Measurements from ENCODE around the gene SGPP1. TPM values are rescaled to one million over a fixed set of nuclear protein-coding genes. Genes with fewer than 3 reads are reported as not detected.
"Not testable (repeated sequence)": the region's sequence is repeated elsewhere in the genome, so short reads cannot be mapped to it uniquely, and the experiment has no call there.

The SGPP1 gene
- total RNA-seq, 2 experiments from 2014 or later, result 18.2 to 19.9 TPM

GRCh38 chr14:63725786-63726460, 1.9 kb downstream of the SGPP1 start:
- Mint-ChIP-seq H3K36me3 (ENCODE audit: low read depth) (peaks cover 9% of the 10 kb centered on the region), H3K4me1 (ENCODE audit: low read depth) (peaks cover 32% of the 10 kb centered on the region), H3K27ac (no peak overlapping the region), H3K27me3 (ENCODE audit: low read depth) (peaks cover 4% of the 10 kb centered on the region), H3K4me3 (peak overlapping the region; percentile 97), H3K9me3 (ENCODE audit: insufficient read depth) (no peaks in the 10 kb centered on the region)
- ATAC-seq, result no peak
- CTCF ChIA-PET, result interaction anchor here (0.7 to 5.8 kb wide), 12 partner anchors 11 to 337 kb away, joined by 3 to 44 read pairs (median 5); partner anchors contain the start of gene WDR89
- DNase-seq, result no peak
- POLR2A ChIA-PET, result interaction anchor here (0.5 to 1.5 kb wide), 5 partner anchors 65 to 183 kb away, joined by 3 to 6 read pairs (median 3); partner anchors contain the start of genes PPP2R5E and WDR89

GRCh38 chr14:63717702-63718101, 10.2 kb downstream of the SGPP1 start:
- H3K9me3 Mint-ChIP-seq (ENCODE audit: insufficient read depth), result peaks cover 13% of the 10 kb centered on the region
- no peak overlapping the region for H3K27ac Mint-ChIP-seq
- ATAC-seq (no peak), DNase-seq (no peak)
- H3K27me3 Mint-ChIP-seq (ENCODE audit: low read depth), result no peaks in the 10 kb centered on the region
- peaks cover 50% of the 10 kb centered on the region for H3K36me3 Mint-ChIP-seq (ENCODE audit: low read depth)
- H3K4me1 Mint-ChIP-seq (ENCODE audit: low read depth), result peaks cover 12% of the 10 kb centered on the region
- H3K4me3 Mint-ChIP-seq, result no peak overlapping the region
- POLR2A ChIA-PET, result interaction anchor here (0.7 kb wide), 1 partner anchor 204 kb away, joined by 3 read pairs; no protein-coding TSS in a partner anchor
- CTCF ChIA-PET, result interaction anchor here (1.3 kb wide), 1 partner anchor 10 kb away, joined by 3 read pairs; no protein-coding TSS in a partner anchor

DNA sequence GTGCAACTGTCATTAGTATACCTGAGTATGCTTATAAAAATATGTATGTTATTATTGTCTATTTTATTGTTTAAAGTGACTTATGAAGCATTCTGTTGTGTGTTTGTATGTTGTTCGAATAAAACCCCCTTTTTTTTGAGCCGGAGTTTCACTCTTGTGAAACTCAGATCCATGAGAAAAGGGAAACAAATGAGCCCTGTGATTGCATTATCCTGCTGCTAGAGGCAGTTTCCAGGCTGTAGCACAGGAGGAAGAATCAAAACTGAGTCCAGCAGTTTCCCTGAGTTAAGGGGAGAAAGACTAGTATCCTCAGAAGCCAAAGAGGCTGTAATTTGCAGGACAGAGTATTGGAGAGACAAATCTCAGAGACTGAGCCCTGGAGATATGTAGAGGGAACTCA, 12.5 kb downstream of the SGPP1 start:
- ChIA-PET POLR2A (no interaction called here), CTCF (interaction anchor here (2.1 kb wide), 1 partner anchor 10 kb away, joined by 4 read pairs; no protein-coding TSS in a partner anchor)
- Mint-ChIP-seq H3K4me3 (no peak overlapping the region), H3K27me3 (ENCODE audit: low read depth) (no peaks in the 10 kb centered on the region), H3K9me3 (ENCODE audit: insufficient read depth) (peaks cover 13% of the 10 kb centered on the region), H3K4me1 (ENCODE audit: low read depth) (peaks cover 22% of the 10 kb centered on the region), H3K36me3 (ENCODE audit: low read depth) (peaks cover 49% of the 10 kb centered on the region), H3K27ac (no peak overlapping the region)
- ATAC-seq, result no peak
- DNase-seq, result no peak

- CTCF ChIA-PET, result interaction anchor here (1.0 to 2.1 kb wide), 2 partner anchors 12 to 72 kb away, joined by 3 to 4 read pairs; partner anchors contain the start of gene WDR89
- no peak for ATAC-seq
Observed at GRCh38 chr14:63713764-63714163, 14.1 kb downstream of the SGPP1 start.

GRCh38 chr14:63713058-63713457, 14.8 kb downstream of the SGPP1 start:
- peak; percentile 39 for ATAC-seq
- CTCF ChIA-PET, result interaction anchor here (2.1 kb wide), 1 partner anchor 13 kb away, joined by 4 read pairs; no protein-coding TSS in a partner anchor

More at GRCh38 chr14:63713764-63714163, 14.1 kb downstream of the SGPP1 start:
- no peak for DNase-seq
- H3K4me3 Mint-ChIP-seq, result no peak overlapping the region
- H3K27me3 Mint-ChIP-seq (ENCODE audit: low read depth), result no peaks in the 10 kb centered on the region
- peaks cover 44% of the 10 kb centered on the region for H3K36me3 Mint-ChIP-seq (ENCODE audit: low read depth)
- H3K9me3 Mint-ChIP-seq (ENCODE audit: insufficient read depth), result peaks cover 13% of the 10 kb centered on the region
- H3K4me1 Mint-ChIP-seq (ENCODE audit: low read depth), result peaks cover 24% of the 10 kb centered on the region
- POLR2A ChIA-PET, result no interaction called here
- no peak overlapping the region for H3K27ac Mint-ChIP-seq

GRCh38 chr14:63712123-63712522, 15.7 kb downstream of the SGPP1 start:
- ATAC-seq (no peak), DNase-seq (no peak)
- H3K27me3 Mint-ChIP-seq (ENCODE audit: low read depth), result no peaks in the 10 kb centered on the region
- H3K9me3 Mint-ChIP-seq (ENCODE audit: insufficient read depth), result no peaks in the 10 kb centered on the region
- H3K36me3 Mint-ChIP-seq (ENCODE audit: low read depth), result peaks cover 34% of the 10 kb centered on the region
- peaks cover 24% of the 10 kb centered on the region for H3K4me1 Mint-ChIP-seq (ENCODE audit: low read depth)
- peak overlapping the region; percentile 11 for H3K4me3 Mint-ChIP-seq
- ChIA-PET CTCF (interaction anchor here (1.4 kb wide), 1 partner anchor 14 kb away, joined by 9 read pairs; no protein-coding TSS in a partner anchor), POLR2A (interaction anchor here (0.7 kb wide), 1 partner anchor 1390 kb away, joined by 3 read pairs; no protein-coding TSS in a partner anchor)
- H3K27ac Mint-ChIP-seq, result peak overlapping the region; percentile 11

More at GRCh38 chr14:63713058-63713457, 14.8 kb downstream of the SGPP1 start:
- Mint-ChIP-seq H3K27ac (peak overlapping the region; percentile 23), H3K4me1 (ENCODE audit: low read depth) (peaks cover 24% of the 10 kb centered on the region), H3K27me3 (ENCODE audit: low read depth) (no peaks in the 10 kb centered on the region), H3K36me3 (ENCODE audit: low read depth) (peaks cover 40% of the 10 kb centered on the region), H3K9me3 (ENCODE audit: insufficient read depth) (peaks cover 7% of the 10 kb centered on the region), H3K4me3 (no peak overlapping the region)
- DNase-seq, result no peak
- POLR2A ChIA-PET, result no interaction called here

GRCh38 chr14:63710497-63710896, 17.4 kb downstream of the SGPP1 start:
- Mint-ChIP-seq H3K27me3 (ENCODE audit: low read depth) (no peaks in the 10 kb centered on the region), H3K27ac (no peak overlapping the region), H3K4me1 (ENCODE audit: low read depth) (peaks cover 24% of the 10 kb centered on the region), H3K36me3 (ENCODE audit: low read depth) (peaks cover 24% of the 10 kb centered on the region), H3K9me3 (ENCODE audit: insufficient read depth) (no peaks in the 10 kb centered on the region), H3K4me3 (no peak overlapping the region)
- ATAC-seq, result no peak
- ChIA-PET POLR2A (no interaction called here), CTCF (interaction anchor here (2.7 kb wide), 1 partner anchor 60 kb away, joined by 8 read pairs; no protein-coding TSS in a partner anchor)
- DNase-seq, result no peak

DNA sequence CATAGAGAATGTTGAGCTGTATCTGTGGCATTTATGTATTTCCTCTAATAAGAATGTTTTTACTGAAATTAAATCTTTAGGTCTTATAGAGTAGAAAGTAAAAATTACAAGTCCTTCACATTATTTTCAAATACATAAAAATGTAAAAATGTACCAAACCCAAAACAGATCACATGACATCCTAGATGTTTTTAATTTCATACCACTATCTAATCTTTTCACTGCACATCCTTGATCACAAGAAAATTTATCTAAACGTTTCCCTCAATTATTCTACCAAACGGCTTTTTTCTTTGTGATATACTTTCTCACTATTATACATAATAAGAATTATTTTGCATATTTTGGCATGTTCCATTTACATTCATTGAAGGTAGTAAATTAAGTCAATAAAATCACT, 18.3 kb downstream of the SGPP1 start:
- no peaks in the 10 kb centered on the region for H3K27me3 Mint-ChIP-seq (ENCODE audit: low read depth)
- DNase-seq, result no peak
- H3K27ac Mint-ChIP-seq, result no peak overlapping the region
- POLR2A ChIA-PET, result no interaction called here
- H3K4me3 Mint-ChIP-seq, result no peak overlapping the region
- no peaks in the 10 kb centered on the region for H3K9me3 Mint-ChIP-seq (ENCODE audit: insufficient read depth)
- peaks cover 24% of the 10 kb centered on the region for H3K4me1 Mint-ChIP-seq (ENCODE audit: low read depth)
- CTCF ChIA-PET, result interaction anchor here (2.7 kb wide), 1 partner anchor 61 kb away, joined by 8 read pairs; no protein-coding TSS in a partner anchor
- ATAC-seq, result no peak
- H3K36me3 Mint-ChIP-seq (ENCODE audit: low read depth), result peaks cover 24% of the 10 kb centered on the region

- peaks cover 10% of the 10 kb centered on the region for H3K4me1 Mint-ChIP-seq (ENCODE audit: low read depth)
- ATAC-seq (no peak), DNase-seq (no peak)
- H3K27me3 Mint-ChIP-seq (ENCODE audit: low read depth), result no peaks in the 10 kb centered on the region
- ChIA-PET POLR2A (no interaction called here), CTCF (no interaction called here)
- no peak overlapping the region for H3K4me3 Mint-ChIP-seq
- peaks cover 12% of the 10 kb centered on the region for H3K36me3 Mint-ChIP-seq (ENCODE audit: low read depth)
- H3K27ac Mint-ChIP-seq, result no peak overlapping the region
- no peaks in the 10 kb centered on the region for H3K9me3 Mint-ChIP-seq (ENCODE audit: insufficient read depth)
Observed at GRCh38 chr14:63707216-63707615, 20.6 kb downstream of the SGPP1 start.

DNA sequence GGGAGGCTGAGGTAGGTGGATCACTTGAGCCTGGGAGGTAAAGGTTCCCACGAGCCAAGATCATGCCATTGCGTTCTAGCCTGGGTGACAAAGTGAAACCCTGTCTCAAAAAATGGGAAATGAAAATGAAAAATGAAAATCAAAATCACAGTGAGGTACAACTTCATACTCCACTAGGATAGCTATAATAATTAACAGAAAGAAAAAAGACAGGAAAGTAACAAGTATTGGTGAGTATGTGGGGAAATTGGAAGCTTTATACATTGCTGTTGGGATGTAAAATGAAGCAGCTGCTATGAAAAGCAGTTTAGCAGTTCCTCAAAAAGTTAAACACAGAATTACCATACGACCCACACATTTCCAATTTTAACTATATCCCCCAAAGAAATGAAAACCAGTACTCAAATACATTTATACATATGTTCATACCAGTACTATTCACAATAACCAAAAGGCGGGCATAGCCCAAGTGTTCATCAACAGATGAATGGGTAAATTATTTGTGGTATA, 22.2 kb downstream of the SGPP1 start:
- no peak for ATAC-seq
- Mint-ChIP-seq H3K27me3 (ENCODE audit: low read depth) (no peaks in the 10 kb centered on the region), H3K4me3 (no peak overlapping the region), H3K36me3 (ENCODE audit: low read depth) (peaks cover 14% of the 10 kb centered on the region), H3K4me1 (ENCODE audit: low read depth) (peaks cover 7% of the 10 kb centered on the region), H3K27ac (no peak overlapping the region), H3K9me3 (ENCODE audit: insufficient read depth) (no peaks in the 10 kb centered on the region)
- ChIA-PET POLR2A (no interaction called here), CTCF (no interaction called here)
- DNase-seq, result no peak

- CTCF ChIA-PET; POLR2A ChIA-PET; H3K27me3 Mint-ChIP-seq (ENCODE audit: low read depth); H3K9me3 Mint-ChIP-seq (ENCODE audit: insufficient read depth); H3K4me3 Mint-ChIP-seq; H3K4me1 Mint-ChIP-seq (ENCODE audit: low read depth); H3K27ac Mint-ChIP-seq; DNase-seq; ATAC-seq: not testable (repeated sequence)
- H3K36me3 Mint-ChIP-seq (ENCODE audit: low read depth), result peaks cover 21% of the 10 kb centered on the region
Observed at GRCh38 chr14:63702530-63702929, 25.3 kb downstream of the SGPP1 start.

GRCh38 chr14:63701606-63702299, 26.1 kb downstream of the SGPP1 start:
- Mint-ChIP-seq H3K4me1 (ENCODE audit: low read depth) (peaks cover 9% of the 10 kb centered on the region), H3K4me3 (no peak overlapping the region), H3K27me3 (ENCODE audit: low read depth) (no peaks in the 10 kb centered on the region), H3K36me3 (ENCODE audit: low read depth) (peaks cover 24% of the 10 kb centered on the region), H3K27ac (no peak overlapping the region), H3K9me3 (ENCODE audit: insufficient read depth) (no peaks in the 10 kb centered on the region)
- CTCF ChIA-PET, result no interaction called here
- no peak for ATAC-seq
- no peak for DNase-seq
- POLR2A ChIA-PET, result no interaction called here

Measured in activated CD8-positive, alpha-beta T cell treated with anti-CD3 and anti-CD28 coated beads, Interleukin-2, amount 10 ng/mL, durations not matched to agents 7 days and 5 days (primary cell).